ENCODE data around the gene BANP.
A peak's percentile ranks its signal among the peaks of the same experiment; 100 is the strongest.
"Not testable (repeated sequence)": the region's sequence is repeated elsewhere in the genome, so short reads cannot be mapped to it uniquely, and the experiment has no call there.

Gene BANP

GRCh38 chr16:88067530-88068411, 116.5 kb downstream of the BANP start:
- no peak for DNase-seq (ENCODE audit: low read depth)

GRCh38 chr16:88068476-88069396, 117.5 kb downstream of the BANP start:
- DNase-seq (ENCODE audit: low read depth) = no peak

- DNase-seq (ENCODE audit: low read depth) = no peak
Observed at GRCh38 chr16:88069397-88070168, 118.3 kb downstream of the BANP start.

DNA sequence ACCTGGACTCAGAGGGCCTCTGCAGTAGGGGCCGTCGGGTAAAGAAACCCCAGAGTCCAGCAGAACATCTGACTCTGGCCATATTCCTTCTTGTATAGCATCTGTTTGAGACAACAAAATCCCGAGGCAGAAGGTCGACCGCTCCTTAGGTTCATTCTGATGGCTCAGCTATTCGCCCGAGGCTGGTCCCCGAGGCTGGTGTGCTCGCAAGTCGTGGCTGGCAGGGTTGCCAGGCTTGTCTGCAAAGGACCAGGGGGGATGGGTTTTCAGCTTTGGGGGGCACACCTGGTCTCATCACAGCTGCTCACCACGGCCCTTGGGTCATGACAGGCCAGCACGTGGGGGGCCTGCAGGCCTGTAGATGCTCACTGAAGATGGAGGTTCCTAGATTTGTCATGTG, 119.1 kb downstream of the BANP start:
- no peak for DNase-seq (ENCODE audit: low read depth)

DNA sequence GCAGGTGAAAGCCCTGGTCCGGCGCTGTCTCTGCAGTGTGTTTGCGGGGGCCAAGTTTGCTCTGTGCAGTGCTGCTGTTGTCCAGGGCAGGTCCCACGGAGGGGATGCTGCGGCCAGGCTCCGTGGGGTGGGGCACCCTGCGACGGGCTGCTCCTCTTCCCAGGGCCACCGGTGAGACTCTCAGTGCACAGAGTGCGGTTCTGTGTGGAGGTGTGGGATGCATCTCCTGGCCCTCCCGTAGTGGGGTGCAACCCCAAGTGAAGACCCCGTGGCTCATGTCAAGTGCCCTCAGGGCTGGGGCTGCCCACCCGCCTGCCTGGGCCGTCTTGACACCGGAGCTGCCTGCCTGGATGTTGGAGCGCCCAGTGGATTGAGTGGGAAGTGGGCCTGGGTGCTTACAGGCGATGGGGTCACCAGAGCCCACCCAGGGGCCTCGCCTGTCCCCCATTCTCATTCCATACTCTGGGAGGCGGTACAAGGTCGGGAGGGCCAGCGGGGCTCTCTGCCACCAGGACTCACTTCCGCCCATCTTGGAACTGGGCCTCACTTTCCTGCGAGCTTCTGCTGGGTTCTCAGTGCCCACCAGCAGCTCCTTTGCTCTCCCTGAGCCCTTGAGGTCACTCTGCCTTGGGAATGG, 119.9 kb downstream of the BANP start:
- DNase-seq (ENCODE audit: low read depth) = no peak

GRCh38 chr16:88071908-88072307, 120.7 kb downstream of the BANP start:
- DNase-seq (ENCODE audit: low read depth) = no peak

- no peak for DNase-seq (ENCODE audit: low read depth)
Observed at GRCh38 chr16:88072571-88073001, 121.4 kb downstream of the BANP start.

- DNase-seq (ENCODE audit: low read depth) = no peak
Observed at GRCh38 chr16:88073201-88073721, 122.0 kb downstream of the BANP start.

- no peak for DNase-seq (ENCODE audit: low read depth)
Observed at GRCh38 chr16:88074041-88074440, 122.8 kb downstream of the BANP start.

GRCh38 chr16:88076211-88076931, 125.1 kb downstream of the BANP start:
- no peak for DNase-seq (ENCODE audit: low read depth)

DNA sequence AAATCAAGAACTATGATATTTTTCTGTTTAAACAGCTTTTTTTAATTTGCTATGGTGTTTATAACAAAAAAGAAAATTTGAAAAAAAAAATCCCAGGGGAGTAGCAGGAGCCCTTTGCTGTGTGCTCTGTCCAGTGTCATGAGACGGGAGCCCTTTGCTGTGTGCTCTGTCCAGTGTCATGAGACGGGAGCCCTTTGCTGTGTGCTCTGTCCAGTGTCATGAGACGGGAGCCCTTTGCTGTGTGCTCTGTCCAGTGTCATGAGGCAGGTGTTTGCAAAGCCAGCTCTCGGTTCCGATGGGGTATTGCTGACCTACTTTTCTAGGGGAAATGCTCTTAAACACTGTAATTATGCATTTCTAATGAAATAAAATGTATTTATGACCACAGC, 125.7 kb downstream of the BANP start:
- DNase-seq (ENCODE audit: low read depth) = not testable (repeated sequence)

DNA sequence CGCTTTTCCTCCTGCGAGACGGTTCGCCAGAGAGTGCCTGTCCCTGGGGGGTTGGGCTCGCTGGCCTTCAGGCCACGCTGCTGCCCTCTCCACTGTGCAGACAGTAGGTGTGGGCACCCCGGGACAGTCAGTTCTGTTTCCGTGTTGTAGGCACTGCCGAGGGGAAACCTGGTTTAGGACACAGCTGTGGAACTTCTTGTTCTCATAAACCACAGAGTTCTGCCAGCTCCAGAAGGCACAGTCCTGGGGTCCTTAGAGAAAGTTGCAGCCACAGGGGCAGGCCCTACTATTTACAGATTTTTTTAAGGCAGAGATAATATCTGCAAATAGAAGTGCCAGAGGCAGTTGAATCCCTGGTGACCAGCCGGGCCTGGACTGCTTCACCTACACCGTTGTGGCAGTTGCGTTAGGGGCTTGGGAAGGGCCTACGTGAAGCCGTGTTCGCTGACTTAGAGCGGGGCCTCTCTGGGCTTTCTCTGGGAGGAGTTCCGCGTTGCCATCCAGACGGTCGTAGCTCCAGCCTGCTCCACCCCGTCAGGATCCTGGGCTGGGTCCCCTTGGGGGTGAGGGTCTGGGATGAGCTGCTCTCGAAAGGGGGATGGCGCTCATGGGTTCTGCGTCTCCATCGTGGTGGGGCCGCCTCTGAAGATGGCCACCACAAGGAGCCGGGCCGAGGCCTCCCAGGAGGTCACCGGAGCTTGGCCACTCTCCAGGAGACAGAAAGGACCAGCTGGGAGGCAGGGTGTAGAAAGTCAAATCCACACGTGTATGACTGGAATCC, 126.3 kb downstream of the BANP start:
- DNase-seq (ENCODE audit: low read depth) = no peak

DNA sequence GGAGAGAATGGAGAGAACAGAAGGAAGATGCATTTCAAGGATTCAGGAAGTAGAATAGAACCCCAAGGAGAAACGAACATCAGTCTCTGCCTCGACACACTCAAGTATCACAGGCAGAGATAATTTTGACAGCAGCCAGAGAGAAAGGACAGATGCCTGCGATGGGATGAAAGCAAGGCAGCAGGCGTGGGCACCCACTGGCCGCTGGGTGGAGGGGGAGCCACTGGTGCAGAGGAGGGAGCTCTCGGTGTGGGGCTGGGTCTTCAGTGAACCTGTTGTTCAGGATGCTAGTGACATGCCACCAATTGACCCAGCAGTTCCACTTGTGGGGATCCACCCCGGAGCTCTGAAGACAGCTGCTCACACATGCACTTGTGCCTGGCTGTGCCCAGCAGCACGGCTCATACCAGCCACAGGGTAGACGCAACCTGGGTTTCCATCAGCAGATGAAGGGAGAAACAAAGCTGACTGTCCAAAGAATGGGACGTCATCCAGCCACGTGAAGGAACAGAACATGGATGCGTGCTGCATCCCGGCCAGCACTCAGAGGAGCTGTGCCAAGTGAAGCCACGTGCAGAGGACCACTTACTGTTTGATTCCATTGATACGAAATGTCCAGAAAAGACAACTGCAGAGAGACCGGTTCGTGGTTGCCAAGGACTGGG, 127.0 kb downstream of the BANP start:
- no peak for DNase-seq (ENCODE audit: low read depth)

GRCh38 chr16:88083582-88083981, 132.3 kb downstream of the BANP start:
- no peak for DNase-seq (ENCODE audit: low read depth)

DNA sequence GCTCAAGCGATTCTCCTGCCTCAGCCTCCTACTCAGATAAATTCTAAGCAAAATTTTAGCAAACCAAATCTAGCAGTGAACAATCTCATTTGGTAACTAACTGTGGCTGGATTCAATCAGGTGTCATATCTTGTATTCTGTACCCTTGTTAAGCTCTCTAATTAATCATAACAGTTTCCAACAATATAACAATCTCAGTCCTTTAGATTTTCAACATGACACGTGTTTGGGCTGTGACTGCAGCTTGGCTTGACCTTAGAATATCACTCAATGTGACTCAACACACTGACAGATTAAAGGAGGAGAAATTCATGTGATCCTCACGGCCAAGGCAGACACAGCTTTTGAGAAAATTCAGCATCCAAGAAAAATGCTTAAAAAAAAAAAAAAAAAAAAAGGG, 133.6 kb downstream of the BANP start:
- DNase-seq (ENCODE audit: low read depth) = peak; percentile 30

DNA sequence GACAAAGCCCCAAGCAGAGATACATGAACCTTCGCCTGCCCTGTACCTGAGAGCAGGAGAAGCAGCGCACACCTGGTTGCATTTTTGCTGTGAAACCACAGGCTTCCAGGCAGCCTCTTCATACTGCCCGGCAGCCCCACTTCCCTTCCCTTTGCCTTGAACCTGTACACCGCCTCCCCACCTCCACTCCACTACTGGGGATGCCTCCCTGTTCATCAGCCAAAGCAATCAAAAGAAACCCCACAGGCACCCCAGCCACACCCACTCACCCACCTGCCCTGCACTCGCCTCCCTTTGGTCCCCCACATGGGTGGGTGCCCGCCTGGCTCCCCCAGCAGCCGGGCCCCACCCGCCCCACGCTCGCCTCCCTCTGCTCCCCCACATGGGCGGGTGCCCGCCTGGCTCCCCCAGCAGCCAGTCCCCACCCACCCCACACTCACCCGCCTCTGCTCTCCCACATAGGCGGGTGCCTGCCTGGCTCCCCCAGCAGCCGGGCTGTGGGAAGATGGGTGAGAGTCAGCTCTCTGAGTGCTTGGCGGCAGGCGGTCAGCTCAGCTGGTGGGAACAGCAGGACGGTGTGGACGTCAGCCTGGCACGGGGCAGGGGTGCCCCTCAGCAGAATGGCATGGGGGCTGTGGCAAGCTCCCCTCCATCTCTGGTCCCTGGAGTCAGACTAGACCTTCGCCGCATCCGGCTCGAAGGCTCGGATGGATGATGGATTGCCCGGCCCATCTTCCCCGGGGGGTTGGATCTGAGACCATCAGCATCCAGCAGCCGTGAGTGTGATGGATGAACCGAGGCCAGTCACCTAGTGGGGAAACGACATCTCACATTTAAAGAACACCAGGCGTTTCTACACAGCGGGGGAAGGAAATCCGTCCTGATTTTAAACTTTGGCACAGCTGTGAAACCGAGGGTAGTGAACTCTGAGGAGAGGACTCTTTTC, 135.6 kb downstream of the BANP start:
- no peak for DNase-seq (ENCODE audit: low read depth)

GRCh38 chr16:88087517-88087877, 136.3 kb downstream of the BANP start:
- no peak for DNase-seq (ENCODE audit: low read depth)

GRCh38 chr16:88088161-88088581, 136.9 kb downstream of the BANP start:
- no peak for DNase-seq (ENCODE audit: low read depth)

All from iris pigment epithelial cell (primary cell).